Endothelial cell of umbilical vein (primary cell): ENCODE data around the gene RNF40. TPM values are rescaled to one million over a fixed set of nuclear protein-coding genes. Genes with fewer than 3 reads are reported as not detected.

Source experiments
- BruUV-seq: library from RNA; stranded (reverse); fragments of 400-500 nt; replicated peaks from 2 replicates; lab custom pipeline; 2021; lab: Mats Ljungman, UMichigan
- CTCF ChIA-PET: fragments of 300-600, 350-600 bp; sonication (Branson Sonifier 250); formaldehyde crosslinking; loops from one replicate; lab custom pipeline; 2021; ENCODE audit warnings: antibody characterized with exemption, inconsistent platforms; lab: Charles Lee
- POLR2A ChIA-PET: fragments of 300-600, 350-600 bp; sonication (Branson Sonifier 250); formaldehyde crosslinking; loops from one replicate; lab custom pipeline; 2021; ENCODE audit warnings: antibody characterized with exemption, inconsistent platforms; lab: Charles Lee
- DNase-seq: peaks from one replicate; pipeline ENCODE4 v3.0.0-alpha.2; 2011; ENCODE audit warnings: low read depth, low spot score
- FAIRE-seq: peaks from 2 replicates; lab custom pipeline; 2011; peaks lifted over from hg19 to GRCh38; lab: Jason Lieb, UNC
- H2AFZ ChIP-seq: 2 replicates; pipeline ENCODE4 v1.6.0; 2012; ENCODE audit warnings: low read depth, low read length, control low read depth, inconsistent platforms
- H3K27ac ChIP-seq: 2 replicates; pipeline ENCODE4 v1.5.1; 2011; ENCODE audit warnings: low read depth, mild to moderate bottlenecking, control low read depth, low read length, moderate library complexity; ENCODE audit not compliant: insufficient read depth
- H3K27me3 ChIP-seq, 2 experiments: 2 replicates each; pipeline versions ENCODE4 v1.6.0 to v1.6.1; 2011; ENCODE audit warnings: low read length in 2 of 2, mixed read lengths in 1 of 2; ENCODE audit not compliant: control insufficient read depth in 2 of 2, insufficient read depth in 2 of 2
- H3K36me3 ChIP-seq, 2 experiments: 2 replicates in 1 of 2; 3 replicates in 1 of 2; pipeline ENCODE4 v1.5.1; 2011; ENCODE audit warnings: low read length in 2 of 2, mild to moderate bottlenecking in 1 of 2, moderate library complexity in 1 of 2; ENCODE audit not compliant: control insufficient read depth in 2 of 2, insufficient read depth in 2 of 2; ENCODE audit errors: extremely low read depth in 1 of 2
- H3K4me1 ChIP-seq: 3 replicates; pipeline ENCODE4 v1.5.1; 2011; ENCODE audit warnings: mild to moderate bottlenecking, low read length; ENCODE audit not compliant: control insufficient read depth, insufficient read depth; ENCODE audit errors: extremely low read depth
- H3K4me2 ChIP-seq: 2 replicates; pipeline ENCODE4 v1.6.1; 2011; ENCODE audit warnings: low read length, control low read depth, mixed read lengths; ENCODE audit not compliant: insufficient read depth
- H3K4me3 ChIP-seq, 3 experiments: fragments of 200-600 bp in 1 of 3; sonication (generic), shearing (Covaris generic) in 1 of 3; replicated peaks in 1 of 3; 2 replicates each; pipeline ENCODE4 v1.5.1; 2011 to 2016; ENCODE audit warnings: control low read depth in 3 of 3, low read length in 3 of 3, mild to moderate bottlenecking in 2 of 3, inconsistent platforms in 1 of 3, low read depth in 1 of 3, moderate library complexity in 1 of 3; ENCODE audit not compliant: insufficient read depth in 1 of 3
- H3K79me2 ChIP-seq: 2 replicates; pipeline ENCODE4 v1.6.0; 2012; ENCODE audit warnings: low read length, inconsistent platforms; ENCODE audit not compliant: control insufficient read depth, insufficient read depth
- H3K9ac ChIP-seq: replicated peaks from 2 replicates; pipeline ENCODE3; 2011; ENCODE audit warnings: low read length, control low read depth; ENCODE audit not compliant: insufficient read depth; ENCODE audit errors: extremely low read depth
- H3K9me1 ChIP-seq: replicated peaks from 3 replicates; pipeline ENCODE4 v1.6.0; 2011; ENCODE audit warnings: mild to moderate bottlenecking, low read length; ENCODE audit not compliant: control insufficient read depth, insufficient read depth; ENCODE audit errors: extremely low read depth
- H3K9me3 ChIP-seq: replicated peaks from 2 replicates; pipeline ENCODE4 v1.5.1; 2012; ENCODE audit warnings: low read length, inconsistent platforms; ENCODE audit not compliant: control insufficient read depth, insufficient read depth
- H4K20me1 ChIP-seq: replicated peaks from 2 replicates; pipeline ENCODE3; 2011; ENCODE audit warnings: mild to moderate bottlenecking, low read length; ENCODE audit not compliant: control insufficient read depth, insufficient read depth; ENCODE audit errors: extremely low read depth
- EZH2 ChIP-seq: IDR thresholded peaks from 2 replicates; pipeline ENCODE4 v1.6.1; 2012; ENCODE audit warnings: borderline replicate concordance, low read depth, mild to moderate bottlenecking, moderate library complexity, low read length, inconsistent platforms; ENCODE audit not compliant: severe bottlenecking
- FOS ChIP-seq: IDR thresholded peaks from 2 replicates; pipeline ENCODE4 v1.6.1; 2011; ENCODE audit warnings: mild to moderate bottlenecking, low read length, moderate library complexity, borderline replicate concordance; ENCODE audit not compliant: insufficient read depth
- GATA2 ChIP-seq: IDR thresholded peaks from 2 replicates; pipeline ENCODE4 v1.7.0; 2011; ENCODE audit warnings: low read depth, mild to moderate bottlenecking, moderate library complexity, mixed read lengths, low read length; ENCODE audit not compliant: insufficient read length, insufficient read depth
- JUN ChIP-seq: IDR thresholded peaks from 2 replicates; pipeline ENCODE4 v1.6.1; 2011; ENCODE audit warnings: borderline replicate concordance, low read depth; ENCODE audit not compliant: insufficient read length, insufficient read depth
- MYC ChIP-seq: IDR thresholded peaks from one replicate; pipeline ENCODE4 v1.6.1; 2011; ENCODE audit warnings: mild to moderate bottlenecking, low read depth, low read length
- POLR2A ChIP-seq: IDR thresholded peaks from 2 replicates; pipeline ENCODE4 v1.6.1; 2012; ENCODE audit warnings: low read depth, mild to moderate bottlenecking, control low read depth, low read length
- POLR2AphosphoS5 ChIP-seq: IDR thresholded peaks from 2 replicates; pipeline ENCODE4 v1.6.1; 2012; ENCODE audit warnings: low read depth, mild to moderate bottlenecking, control low read depth, low read length, moderate library complexity; ENCODE audit not compliant: insufficient read depth
- dilution Hi-C: fragments of 300-500 bp; cut with MboI; formaldehyde crosslinking; loops from one replicate; pipeline ENCODE4 v1.15.0; 2019; ENCODE audit warnings: low sequenced_read_pairs; ENCODE audit not compliant: extremely low pct_ligation_motif_present
- intact Hi-C: fragments of 100-400 bp; cut with micrococcal nuclease; formaldehyde crosslinking; loops from one replicate; pipeline ENCODE4 v1.10.0; 2022
- polyA plus RNA-seq, 4 experiments: library from polyadenylated mRNA; depleted of rRNA in 3 of 4; stranded (reverse) in 3 of 4; unstranded in 1 of 4; fragments of >200 nt; gene quantifications; 2 replicates each; pipeline versions ENCODE4 v1.2.1 to v1.2.3, GENCODE V29; 2011 to 2012; ENCODE audit warnings: missing spikeins in 1 of 4
- total RNA-seq: library from RNA; stranded (reverse); gene quantifications from 2 replicates; pipeline ENCODE4 v1.2.3, GENCODE V29; 2021
- TF ChIP-seq, protein P1 (sequence below): IDR thresholded peaks from 2 replicates; pipeline ENCODE4 v1.6.1; 2011; ENCODE audit not compliant: insufficient read depth, insufficient read length
- TF ChIP-seq, protein P2 (sequence below), 2 donors: IDR thresholded peaks; 1 replicate in 1 of 2; 2 replicates in 1 of 2; pipeline ENCODE4 v1.5.1; 2011; ENCODE audit warnings: low read length in 2 of 2, mild to moderate bottlenecking in 2 of 2, moderate library complexity in 2 of 2, control low read depth in 1 of 2, inconsistent platforms in 1 of 2, low read depth in 1 of 2; ENCODE audit not compliant: insufficient read depth in 1 of 2; ENCODE audit errors: extremely low read depth in 1 of 2

The RNF40 gene
- total and polyA plus RNA-seq, 2 donors (not counting 3 experiments of a cell fraction or from before 2014, with no cell fraction given): 60.5 to 102 TPM

DNA sequence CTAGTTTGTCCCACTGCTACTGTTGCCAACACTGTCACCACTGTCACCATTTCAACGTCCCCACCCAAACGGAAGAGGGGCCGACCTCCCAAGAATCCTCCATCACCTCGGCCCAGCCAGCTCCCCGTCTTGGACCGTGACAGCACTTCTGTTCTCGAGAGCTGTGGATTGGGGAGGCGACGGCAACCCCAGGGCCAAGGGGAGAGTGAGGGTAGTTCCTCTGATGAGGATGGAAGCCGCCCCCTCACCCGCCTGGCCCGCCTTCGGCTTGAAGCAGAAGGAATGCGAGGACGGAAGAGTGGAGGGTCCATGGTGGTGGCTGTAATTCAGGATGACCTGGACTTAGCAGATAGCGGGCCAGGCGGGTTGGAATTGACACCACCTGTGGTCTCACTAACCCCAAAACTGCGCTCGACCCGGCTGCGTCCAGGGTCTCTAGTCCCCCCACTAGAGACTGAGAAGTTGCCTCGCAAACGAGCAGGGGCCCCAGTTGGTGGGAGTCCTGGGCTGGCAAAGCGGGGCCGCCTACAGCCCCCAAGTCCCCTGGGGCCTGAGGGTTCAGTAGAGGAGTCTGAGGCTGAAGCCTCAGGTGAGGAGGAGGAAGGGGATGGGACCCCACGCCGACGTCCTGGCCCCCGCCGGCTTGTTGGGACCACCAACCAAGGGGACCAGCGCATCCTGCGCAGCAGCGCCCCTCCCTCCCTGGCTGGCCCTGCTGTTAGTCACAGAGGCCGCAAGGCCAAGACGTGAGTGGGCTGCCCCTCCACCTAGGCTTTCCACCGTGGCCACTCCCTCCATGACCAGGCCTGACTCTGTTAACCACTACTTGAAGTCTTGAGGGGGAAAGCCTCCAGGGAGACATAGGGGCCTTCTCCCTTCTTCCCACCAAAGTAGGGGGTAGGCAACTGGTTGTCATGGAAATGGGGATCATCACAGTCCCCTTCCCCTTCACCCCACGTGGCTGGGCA is 22.9 kb upstream of the RNF40 start:
- H3K9me3 ChIP-seq: no peaks in the 10 kb centered on the region
- BruUV-seq: no TSS peak
- FAIRE-seq (no peak), DNase-seq (no peak)
- H3K36me3 ChIP-seq: peaks cover 16 to 42% of the 10 kb centered on the region in 2 experiments
- H3K27ac ChIP-seq: no peak overlapping the region
- no peaks in the 10 kb centered on the region for H3K79me2 ChIP-seq
- no peak overlapping the region for H3K4me3 ChIP-seq
- TF ChIP-seq, protein P1, sequence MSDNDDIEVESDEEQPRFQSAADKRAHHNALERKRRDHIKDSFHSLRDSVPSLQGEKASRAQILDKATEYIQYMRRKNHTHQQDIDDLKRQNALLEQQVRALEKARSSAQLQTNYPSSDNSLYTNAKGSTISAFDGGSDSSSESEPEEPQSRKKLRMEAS: no peak
- TF ChIP-seq POLR2AphosphoS5: no peak
- TF ChIP-seq JUN: no peak
- no peak for TF ChIP-seq GATA2
- TF ChIP-seq EZH2: no peak
- TF ChIP-seq, protein P2, sequence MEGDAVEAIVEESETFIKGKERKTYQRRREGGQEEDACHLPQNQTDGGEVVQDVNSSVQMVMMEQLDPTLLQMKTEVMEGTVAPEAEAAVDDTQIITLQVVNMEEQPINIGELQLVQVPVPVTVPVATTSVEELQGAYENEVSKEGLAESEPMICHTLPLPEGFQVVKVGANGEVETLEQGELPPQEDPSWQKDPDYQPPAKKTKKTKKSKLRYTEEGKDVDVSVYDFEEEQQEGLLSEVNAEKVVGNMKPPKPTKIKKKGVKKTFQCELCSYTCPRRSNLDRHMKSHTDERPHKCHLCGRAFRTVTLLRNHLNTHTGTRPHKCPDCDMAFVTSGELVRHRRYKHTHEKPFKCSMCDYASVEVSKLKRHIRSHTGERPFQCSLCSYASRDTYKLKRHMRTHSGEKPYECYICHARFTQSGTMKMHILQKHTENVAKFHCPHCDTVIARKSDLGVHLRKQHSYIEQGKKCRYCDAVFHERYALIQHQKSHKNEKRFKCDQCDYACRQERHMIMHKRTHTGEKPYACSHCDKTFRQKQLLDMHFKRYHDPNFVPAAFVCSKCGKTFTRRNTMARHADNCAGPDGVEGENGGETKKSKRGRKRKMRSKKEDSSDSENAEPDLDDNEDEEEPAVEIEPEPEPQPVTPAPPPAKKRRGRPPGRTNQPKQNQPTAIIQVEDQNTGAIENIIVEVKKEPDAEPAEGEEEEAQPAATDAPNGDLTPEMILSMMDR (IDR thresholded peaks at IDR 0.05; ENCODE audit: extremely low read depth in 1 of 2, insufficient read depth in 1 of 2, low read depth in 1 of 2, low read length in 2 of 2): no peak
- no peak for TF ChIP-seq FOS
- TF ChIP-seq MYC: no peak
- no peak for TF ChIP-seq POLR2A
- H3K4me2 ChIP-seq: no peak overlapping the region
- H4K20me1 ChIP-seq: no peaks in the 10 kb centered on the region
- no peak overlapping the region for H3K9ac ChIP-seq
- no peaks in the 10 kb centered on the region for H3K9me1 ChIP-seq
- intact Hi-C loops: no loop called here
- H2AFZ ChIP-seq: no peak overlapping the region
- ChIA-PET POLR2A (no interaction called here), CTCF (no interaction called here)
- no peaks in the 10 kb centered on the region for H3K27me3 ChIP-seq
- H3K4me1 ChIP-seq: peaks cover 20% of the 10 kb centered on the region
- dilution Hi-C loops: no loop called here
